ENCODE measurements around the gene BET1. TPM values are rescaled to one million over a fixed set of nuclear protein-coding genes. Genes with fewer than 3 reads are reported as not detected.

Gene BET1
- total RNA-seq, 1 experiment from 2014 or later = 26.2 TPM

DNA sequence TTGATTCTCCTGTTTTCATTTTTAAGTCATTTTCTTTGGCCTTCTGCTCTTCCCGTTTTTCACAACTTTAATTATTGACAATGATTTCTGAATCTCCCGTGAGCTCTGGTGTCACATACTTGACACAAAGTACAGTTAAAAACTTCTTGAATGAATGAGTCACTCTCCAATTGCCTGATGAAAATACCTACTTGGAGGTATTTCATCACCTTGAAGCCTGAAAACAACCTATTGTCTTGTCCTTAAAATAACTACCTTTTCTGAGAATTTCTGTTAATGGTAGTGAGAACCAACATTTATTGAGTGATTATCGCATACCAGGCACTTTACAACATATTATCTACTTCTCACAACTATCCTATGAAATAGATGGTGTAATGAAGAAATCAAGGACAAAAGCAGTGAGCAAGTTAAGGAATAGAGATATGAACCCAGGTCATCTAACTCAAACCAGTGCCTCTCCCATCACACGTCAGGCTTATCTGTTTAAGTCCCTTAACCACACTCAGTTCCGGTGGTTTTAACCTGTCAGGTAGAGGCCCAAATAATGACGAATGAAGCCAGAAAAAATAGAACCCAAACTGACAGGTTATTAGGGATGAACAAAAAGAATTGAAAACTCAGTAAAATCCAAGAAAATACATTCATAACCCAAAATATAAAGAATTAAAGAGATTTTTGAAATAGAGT lies 11.6 kb downstream of the BET1 start:
- no peak for DNase-seq
- peaks cover 1% of the 10 kb centered on the region; the same call in 1 of the 2 replicates for H3K36me3 ChIP-seq (replicated peaks; ENCODE audit: control insufficient read depth, insufficient read depth, low read length)
- H3K4me3 ChIP-seq (ENCODE audit: insufficient read depth, low read depth, low read length) = no peak overlapping the region
- H3K27me3 ChIP-seq (ENCODE audit: control insufficient read depth, insufficient read depth, low read length) = no peaks in the 10 kb centered on the region

DNA sequence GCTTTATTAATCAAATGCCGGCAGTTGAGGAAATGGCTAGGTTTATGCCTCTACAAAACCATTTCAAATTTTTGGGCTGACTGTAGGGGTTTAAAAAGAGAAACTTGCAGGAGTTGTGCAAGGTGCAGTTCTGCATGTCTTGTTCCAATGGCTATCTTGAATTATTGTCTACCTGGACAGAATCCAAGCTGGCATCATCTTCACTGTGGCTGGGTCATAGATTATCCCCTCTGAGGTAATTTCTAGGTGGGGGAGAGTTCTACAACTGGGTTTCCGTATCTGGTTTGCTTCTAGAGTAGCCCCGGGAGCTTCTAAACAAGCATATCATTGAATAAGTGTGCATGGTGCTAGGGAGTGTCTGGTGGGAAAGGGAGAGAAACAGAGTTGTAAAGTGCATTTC lies 16.9 kb downstream of the BET1 start:
- Histone ChIP-seq H3K27me3 (ENCODE audit: control insufficient read depth, insufficient read depth, low read length) (no peaks in the 10 kb centered on the region), H3K36me3 (replicated peaks; ENCODE audit: control insufficient read depth, insufficient read depth, low read length) (no peaks in the 10 kb centered on the region), H3K4me3 (ENCODE audit: insufficient read depth, low read depth, low read length) (no peak overlapping the region)
- no peak for DNase-seq

DNA sequence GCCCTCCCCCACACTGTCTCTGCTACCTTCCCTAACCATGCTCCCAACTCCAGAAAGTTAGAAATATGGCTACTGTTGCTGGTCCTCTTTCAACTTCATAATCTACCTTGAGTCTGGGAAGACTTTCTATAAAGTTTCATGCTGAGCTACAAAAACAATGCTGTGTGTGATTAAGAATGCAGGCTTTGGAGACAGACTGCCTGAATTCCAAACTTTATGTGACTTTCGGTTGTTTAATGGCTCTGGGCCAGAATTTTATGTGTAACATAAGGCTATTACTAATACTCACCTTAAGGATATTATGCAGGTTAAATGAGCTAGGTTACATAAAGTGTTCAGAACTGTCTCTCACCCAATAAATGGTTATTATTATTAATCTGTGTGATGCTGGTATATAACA lies 19.1 kb downstream of the BET1 start:
- H3K27me3 ChIP-seq (ENCODE audit: control insufficient read depth, insufficient read depth, low read length) = no peaks in the 10 kb centered on the region
- no peak overlapping the region for H3K4me3 ChIP-seq (ENCODE audit: insufficient read depth, low read depth, low read length)
- H3K36me3 ChIP-seq (replicated peaks; ENCODE audit: control insufficient read depth, insufficient read depth, low read length) = no peaks in the 10 kb centered on the region
- no peak for DNase-seq

DNA sequence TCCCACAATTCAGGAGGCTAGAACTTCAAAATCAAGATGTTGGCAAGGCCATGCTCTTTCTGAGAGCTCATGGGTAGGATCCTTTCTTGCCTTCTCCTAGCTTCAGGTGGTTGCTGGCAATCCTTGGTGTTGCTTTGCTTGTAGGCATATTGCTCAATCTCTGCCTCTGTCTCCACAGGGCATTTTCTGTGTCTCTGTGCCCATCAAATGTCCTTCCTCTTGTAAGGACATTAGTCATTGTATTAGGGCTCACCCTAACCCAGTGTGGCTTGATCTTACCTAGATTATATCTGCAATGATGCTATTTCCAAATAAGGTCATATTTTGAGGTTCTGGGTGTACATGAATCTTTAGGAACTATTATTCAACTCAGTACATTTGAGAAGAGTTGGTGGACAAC lies 20.1 kb downstream of the BET1 start:
- Histone ChIP-seq H3K4me3 (ENCODE audit: insufficient read depth, low read depth, low read length) (no peak overlapping the region), H3K27me3 (ENCODE audit: control insufficient read depth, insufficient read depth, low read length) (no peaks in the 10 kb centered on the region), H3K36me3 (replicated peaks; ENCODE audit: control insufficient read depth, insufficient read depth, low read length) (no peaks in the 10 kb centered on the region)
- DNase-seq = no peak

DNA sequence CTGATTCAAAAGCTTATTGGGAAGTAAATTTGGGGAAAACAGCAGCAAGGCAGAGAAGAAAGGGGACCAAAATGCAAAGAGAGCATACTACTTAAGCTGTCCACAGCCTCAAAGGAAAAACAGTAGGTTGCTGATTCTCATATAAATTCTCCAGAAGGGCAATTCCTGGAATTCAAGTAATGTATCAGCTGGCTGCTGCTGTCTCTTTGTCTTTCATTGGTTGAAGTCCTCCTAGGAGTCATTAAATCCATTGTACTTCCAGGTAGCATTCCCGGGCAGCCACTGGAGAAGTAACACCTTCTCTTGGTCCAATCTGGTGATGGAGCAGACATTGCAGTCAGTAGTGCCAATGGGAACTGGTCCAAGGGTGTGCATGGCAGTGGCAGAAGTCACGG lies 22.7 kb downstream of the BET1 start:
- Histone ChIP-seq H3K27me3 (ENCODE audit: control insufficient read depth, insufficient read depth, low read length) (no peaks in the 10 kb centered on the region), H3K4me3 (ENCODE audit: insufficient read depth, low read depth, low read length) (no peak overlapping the region), H3K36me3 (replicated peaks; ENCODE audit: control insufficient read depth, insufficient read depth, low read length) (no peaks in the 10 kb centered on the region)
- DNase-seq = no peak

DNA sequence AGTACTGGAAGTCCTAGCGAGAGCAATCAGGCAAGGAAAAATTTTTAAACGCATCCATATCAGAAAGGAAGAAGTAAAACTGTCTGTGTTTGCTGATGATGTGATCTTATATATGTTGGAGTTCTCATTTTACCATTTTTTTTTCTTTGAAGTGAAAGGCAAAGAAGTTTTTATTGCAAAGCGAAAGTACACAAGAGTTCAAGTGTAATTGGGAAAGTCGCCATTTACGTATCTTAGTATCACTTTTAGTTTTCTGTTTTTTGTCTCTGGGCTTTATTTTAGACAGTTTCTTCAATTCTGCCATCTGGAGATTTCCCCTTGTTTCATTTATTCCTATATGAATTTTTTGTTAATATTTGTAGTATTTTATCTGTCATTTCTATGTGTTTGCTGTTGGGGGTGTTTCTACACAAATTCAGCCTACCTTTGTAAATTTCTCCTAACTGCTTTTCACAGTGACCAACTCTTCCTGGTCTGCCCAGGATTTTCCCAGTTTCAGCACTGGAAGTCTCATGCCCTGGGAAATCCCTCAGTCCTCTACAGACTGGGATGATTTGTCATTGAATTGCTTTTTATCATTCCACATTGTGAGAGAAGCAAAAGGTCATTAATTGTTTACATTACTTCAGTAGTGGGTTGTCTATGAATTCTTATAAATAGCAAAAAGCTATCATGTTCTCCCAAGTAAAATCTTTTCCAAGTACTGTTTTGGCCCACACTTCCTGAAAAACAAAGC lies 23.2 kb downstream of the BET1 start:
- no peaks in the 10 kb centered on the region for H3K27me3 ChIP-seq (ENCODE audit: control insufficient read depth, insufficient read depth, low read length)
- H3K36me3 ChIP-seq (replicated peaks; ENCODE audit: control insufficient read depth, insufficient read depth, low read length) = no peaks in the 10 kb centered on the region
- no peak for DNase-seq
- H3K4me3 ChIP-seq (ENCODE audit: insufficient read depth, low read depth, low read length) = no peak overlapping the region

DNA sequence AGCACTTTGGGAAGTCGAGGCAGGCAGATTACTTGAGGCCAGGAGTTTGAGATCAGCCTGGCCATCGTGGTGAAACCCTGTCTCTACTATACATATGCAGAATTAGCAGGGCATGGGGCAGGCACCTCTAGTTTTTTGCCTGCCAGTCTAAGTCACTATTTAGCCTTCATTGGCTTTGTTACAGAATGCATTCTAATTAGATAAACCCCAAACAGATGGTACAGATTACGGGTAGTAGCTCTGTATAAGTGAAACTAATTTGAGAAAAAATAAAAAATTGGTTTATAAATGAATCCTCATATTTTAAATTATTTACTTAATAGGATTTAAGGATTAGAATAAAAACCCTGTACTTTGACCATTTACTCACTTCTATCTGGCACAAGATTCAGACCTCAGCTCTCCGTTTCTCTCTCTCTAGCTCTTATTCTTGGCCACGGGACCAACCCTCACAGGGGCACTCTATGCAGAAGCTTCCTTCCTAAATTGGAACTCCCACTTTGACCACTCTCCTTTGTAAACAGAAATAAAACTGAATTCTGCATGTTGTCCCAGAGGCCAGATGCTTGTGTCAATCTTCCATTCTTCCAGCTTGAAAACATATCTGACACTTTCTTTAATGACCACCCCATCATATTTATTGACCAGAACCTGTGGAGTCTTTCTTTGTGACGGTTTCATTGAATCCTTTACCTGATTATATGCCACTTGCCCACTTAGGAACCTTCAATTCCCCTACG lies 26.8 kb downstream of the BET1 start:
- Histone ChIP-seq H3K27me3 (ENCODE audit: control insufficient read depth, insufficient read depth, low read length) (no peaks in the 10 kb centered on the region), H3K4me3 (ENCODE audit: insufficient read depth, low read depth, low read length) (no peak overlapping the region), H3K36me3 (replicated peaks; ENCODE audit: control insufficient read depth, insufficient read depth, low read length) (no peaks in the 10 kb centered on the region)
- no peak for DNase-seq

DNA sequence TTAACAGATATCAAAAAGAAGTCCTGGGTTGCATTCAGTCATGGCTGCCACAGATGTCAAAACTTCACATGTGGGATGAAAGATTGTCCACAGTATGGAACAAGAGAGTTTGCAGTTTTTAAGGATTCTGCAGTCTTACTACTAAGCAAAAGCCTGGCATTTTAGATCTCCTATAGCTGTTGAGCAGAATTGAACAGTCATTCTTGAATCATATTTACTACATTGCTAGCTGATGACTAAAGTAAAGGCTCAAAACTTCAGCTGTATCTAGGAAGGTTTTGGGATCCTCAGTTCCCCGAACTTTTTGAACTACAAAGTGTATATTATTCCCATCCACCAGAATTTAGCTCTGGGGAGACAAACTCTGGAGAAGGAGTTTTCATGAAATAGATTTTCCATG lies 31.0 kb downstream of the BET1 start:
- Histone ChIP-seq H3K27me3 (ENCODE audit: control insufficient read depth, insufficient read depth, low read length) (no peaks in the 10 kb centered on the region), H3K36me3 (replicated peaks; ENCODE audit: control insufficient read depth, insufficient read depth, low read length) (no peaks in the 10 kb centered on the region), H3K4me3 (ENCODE audit: insufficient read depth, low read depth, low read length) (no peak overlapping the region)
- DNase-seq = no peak

DNA sequence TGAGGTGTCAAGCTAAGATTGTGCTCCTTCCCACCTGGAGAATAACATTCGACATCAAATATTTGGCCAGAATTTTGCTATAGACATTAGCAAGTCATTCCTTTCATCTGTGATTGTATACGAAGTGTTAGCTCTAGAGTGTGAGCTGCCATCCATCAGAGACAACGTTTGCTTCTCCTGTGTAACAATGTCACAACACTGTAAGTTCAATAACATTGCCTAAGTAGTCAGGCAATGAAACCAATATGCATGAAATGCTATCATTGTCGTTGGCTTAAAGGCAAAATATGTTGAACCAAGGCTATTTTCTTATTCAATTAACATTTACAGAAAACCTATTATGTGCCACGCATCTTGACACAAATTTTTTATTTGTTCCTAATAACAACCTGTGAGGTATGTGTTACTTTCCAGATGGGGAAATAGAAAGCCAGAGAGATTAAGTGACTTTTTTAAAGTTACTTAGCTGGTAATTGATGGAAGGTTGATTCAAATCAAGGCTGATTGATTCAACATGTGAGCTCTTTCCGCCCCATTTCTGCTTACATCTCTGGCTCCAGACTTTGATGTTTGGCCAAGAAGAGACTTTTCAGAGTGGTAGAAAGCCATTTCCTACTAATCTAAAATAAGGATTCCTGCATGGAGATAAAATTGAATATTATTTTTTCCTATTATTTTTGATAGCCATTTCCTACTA lies 32.0 kb downstream of the BET1 start:
- no peaks in the 10 kb centered on the region for H3K36me3 ChIP-seq (replicated peaks; ENCODE audit: control insufficient read depth, insufficient read depth, low read length)
- no peaks in the 10 kb centered on the region for H3K27me3 ChIP-seq (ENCODE audit: control insufficient read depth, insufficient read depth, low read length)
- DNase-seq = no peak
- no peak overlapping the region for H3K4me3 ChIP-seq (ENCODE audit: insufficient read depth, low read depth, low read length)

DNA sequence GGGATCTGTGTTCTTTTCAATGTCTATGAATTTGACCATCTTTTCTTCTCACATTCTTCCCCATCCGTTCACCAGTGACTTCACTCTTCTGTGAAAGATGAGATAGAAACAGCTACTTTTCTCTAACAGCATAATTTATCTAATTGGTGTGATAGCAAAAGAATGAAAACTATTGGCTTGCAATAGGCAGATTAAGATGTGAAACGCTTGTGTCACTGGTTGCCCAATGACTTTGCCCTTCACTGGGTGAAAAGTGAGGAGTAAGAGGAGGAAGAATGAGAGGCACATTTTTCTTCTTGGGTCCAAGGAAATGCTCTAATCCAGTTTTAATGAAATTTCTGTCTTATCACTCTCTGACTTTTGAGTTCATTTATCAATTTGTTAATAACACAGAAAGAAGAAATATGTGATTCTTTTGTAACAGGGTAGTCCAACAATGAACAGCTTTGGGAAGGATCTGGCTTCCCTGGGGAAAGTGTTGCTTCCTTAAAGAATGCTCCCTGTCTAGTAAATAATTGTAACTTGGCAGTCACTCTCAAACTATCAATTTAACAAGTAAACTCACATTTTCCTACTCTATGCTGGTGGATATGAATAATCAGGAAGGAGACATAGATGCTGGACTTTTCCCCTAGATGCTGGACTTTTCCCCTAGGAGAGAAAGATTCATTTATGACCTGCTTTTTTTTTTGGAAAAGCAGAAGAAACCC lies 35.1 kb downstream of the BET1 start:
- Histone ChIP-seq H3K27me3 (ENCODE audit: control insufficient read depth, insufficient read depth, low read length) (no peaks in the 10 kb centered on the region), H3K4me3 (ENCODE audit: insufficient read depth, low read depth, low read length) (no peak overlapping the region), H3K36me3 (replicated peaks; ENCODE audit: control insufficient read depth, insufficient read depth, low read length) (no peaks in the 10 kb centered on the region)
- DNase-seq = no peak

DNA sequence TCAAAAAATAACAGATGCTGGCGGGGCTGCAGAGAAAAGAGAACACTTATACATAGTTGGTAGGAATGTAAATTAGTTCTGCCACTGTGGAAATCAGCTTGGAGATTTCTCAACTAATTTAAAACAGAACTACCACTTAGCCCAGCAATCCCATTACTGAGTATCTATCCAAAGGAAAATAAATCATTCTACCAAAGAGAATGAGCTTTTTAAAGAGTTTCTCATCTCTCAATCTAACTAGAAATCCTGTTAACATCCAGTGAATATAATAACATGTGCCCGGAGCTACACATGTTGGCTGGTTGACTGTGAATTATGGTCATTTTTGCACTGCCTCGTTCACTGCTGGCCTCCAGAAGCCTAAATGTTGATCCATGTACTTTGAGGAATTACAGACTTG lies 39.3 kb downstream of the BET1 start:
- Histone ChIP-seq H3K4me3 (ENCODE audit: insufficient read depth, low read depth, low read length) (no peak overlapping the region), H3K27me3 (ENCODE audit: control insufficient read depth, insufficient read depth, low read length) (no peaks in the 10 kb centered on the region), H3K36me3 (replicated peaks; ENCODE audit: control insufficient read depth, insufficient read depth, low read length) (no peaks in the 10 kb centered on the region)
- DNase-seq = no peak

DNA sequence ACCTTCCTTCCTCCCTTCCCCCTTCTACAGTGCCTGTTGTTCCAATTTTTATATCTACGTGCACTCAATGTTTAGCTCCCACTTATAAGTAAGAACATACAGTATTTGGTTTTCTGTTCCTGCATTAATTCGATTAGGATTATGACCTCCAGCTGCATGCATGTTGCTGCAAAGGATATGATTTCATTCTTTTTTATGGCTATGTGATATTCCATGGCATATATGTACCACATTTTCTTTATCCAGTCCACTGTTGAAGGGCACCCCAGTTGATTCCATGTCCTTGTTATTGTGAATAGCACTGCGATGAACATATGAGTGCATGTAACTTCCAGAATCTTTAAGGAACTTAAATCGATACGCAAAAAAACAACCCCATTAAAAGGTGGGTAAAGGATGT lies 39.9 kb downstream of the BET1 start:
- Histone ChIP-seq H3K27me3 (ENCODE audit: control insufficient read depth, insufficient read depth, low read length) (no peaks in the 10 kb centered on the region), H3K36me3 (replicated peaks; ENCODE audit: control insufficient read depth, insufficient read depth, low read length) (no peaks in the 10 kb centered on the region), H3K4me3 (ENCODE audit: insufficient read depth, low read depth, low read length) (no peak overlapping the region)
- DNase-seq = no peak

DNA sequence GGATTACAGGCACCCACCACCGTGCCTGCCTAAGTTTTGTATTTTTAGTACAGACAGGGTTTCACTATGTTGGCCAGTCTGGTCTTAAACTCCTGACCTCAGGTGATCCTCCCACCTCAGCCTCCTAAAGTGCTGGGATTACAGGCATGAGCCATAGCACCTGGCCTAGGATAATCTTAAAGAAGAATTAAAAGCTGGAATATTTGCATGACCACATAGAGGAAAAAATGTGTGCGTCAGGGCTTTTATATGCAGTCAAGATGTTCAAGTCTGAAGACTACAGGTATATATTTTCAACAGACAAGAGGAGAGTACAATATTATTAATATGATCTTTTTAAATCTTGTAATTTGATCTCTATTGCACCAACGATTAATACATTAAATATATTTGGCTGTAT lies 43.2 kb downstream of the BET1 start:
- Histone ChIP-seq H3K4me3 (ENCODE audit: insufficient read depth, low read depth, low read length) (no peak overlapping the region), H3K27me3 (ENCODE audit: control insufficient read depth, insufficient read depth, low read length) (no peaks in the 10 kb centered on the region), H3K36me3 (replicated peaks; ENCODE audit: control insufficient read depth, insufficient read depth, low read length) (no peaks in the 10 kb centered on the region)
- no peak for DNase-seq

DNA sequence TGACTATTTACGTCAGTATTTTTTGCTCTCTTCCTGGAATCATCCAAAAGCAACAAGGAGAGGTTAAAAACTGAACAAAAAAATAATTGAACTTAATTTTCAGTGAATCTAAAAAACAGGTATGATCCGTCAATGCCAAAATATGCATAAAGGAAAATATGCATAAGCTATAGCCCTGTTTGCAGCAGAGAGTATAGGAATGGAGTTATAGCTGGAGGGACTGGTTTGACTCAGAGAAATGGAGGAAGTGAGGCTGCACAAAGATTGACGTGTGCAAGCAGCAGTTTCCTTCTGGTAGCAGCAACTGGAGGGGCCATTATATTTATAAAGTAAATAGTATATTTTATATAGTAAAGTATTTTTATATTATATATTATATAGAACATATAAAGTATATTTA lies 45.5 kb downstream of the BET1 start:
- DNase-seq = no peak
- Histone ChIP-seq H3K27me3 (ENCODE audit: control insufficient read depth, insufficient read depth, low read length) (no peaks in the 10 kb centered on the region), H3K36me3 (replicated peaks; ENCODE audit: control insufficient read depth, insufficient read depth, low read length) (no peaks in the 10 kb centered on the region), H3K4me3 (ENCODE audit: insufficient read depth, low read depth, low read length) (no peak overlapping the region)
